Right atrium auricular region (tissue), 2 donors: ENCODE data around the gene F3. TPM values are rescaled to one million over a fixed set of nuclear protein-coding genes. Genes with fewer than 3 reads are reported as not detected.

Experiments used
- DNase-seq: peaks from one replicate; pipeline ENCODE4 v3.0.0-alpha.2; 2019; ENCODE audit warnings: low spot score
- H3K27ac ChIP-seq, 2 donors: fragments of 200-600 bp; sonication (generic); 1 replicate in 1 of 2; 2 replicates in 1 of 2; pipeline ENCODE4 v1.5.1; 2016 to 2019
- H3K27me3 ChIP-seq, 2 donors: fragments of 200-600 bp; sonication (generic); one replicate each; pipeline versions ENCODE4 v1.5.1 to v1.6.0; 2017 to 2019
- H3K36me3 ChIP-seq: fragments of 200-600 bp; sonication (generic); one replicate; pipeline ENCODE4 v1.5.1; 2016
- H3K4me1 ChIP-seq, 2 donors: fragments of 200-600 bp; sonication (generic); one replicate each; pipeline versions ENCODE4 v1.5.1 to v1.6.0; 2017 to 2019
- H3K4me3 ChIP-seq, 2 donors: fragments of 200-600 bp; sonication (generic); 1 replicate in 1 of 2; 2 replicates in 1 of 2; pipeline ENCODE4 v1.5.1; 2017 to 2019; ENCODE audit warnings: mild to moderate bottlenecking in 1 of 2, moderate library complexity in 1 of 2
- H3K9me3 ChIP-seq, 2 donors: fragments of 200-600 bp; sonication (generic); one replicate each; pipeline ENCODE4 v1.5.1; 2019
- CTCF ChIP-seq, 2 donors: fragments of 200-600 bp; sonication (generic); IDR thresholded peaks; one replicate each; pipeline ENCODE4 v1.5.1; 2019; ENCODE audit warnings: antibody characterized with exemption in 2 of 2
- total RNA-seq, 2 donors: library from RNA; depleted of rRNA; stranded (reverse); fragments of >200 nt; gene quantifications; one replicate each; pipeline ENCODE4 v1.1.0, GENCODE V29; 2016

The F3 gene
- total RNA-seq, 2 donors from 2014 or later: 25.6 to 29.5 TPM

DNA sequence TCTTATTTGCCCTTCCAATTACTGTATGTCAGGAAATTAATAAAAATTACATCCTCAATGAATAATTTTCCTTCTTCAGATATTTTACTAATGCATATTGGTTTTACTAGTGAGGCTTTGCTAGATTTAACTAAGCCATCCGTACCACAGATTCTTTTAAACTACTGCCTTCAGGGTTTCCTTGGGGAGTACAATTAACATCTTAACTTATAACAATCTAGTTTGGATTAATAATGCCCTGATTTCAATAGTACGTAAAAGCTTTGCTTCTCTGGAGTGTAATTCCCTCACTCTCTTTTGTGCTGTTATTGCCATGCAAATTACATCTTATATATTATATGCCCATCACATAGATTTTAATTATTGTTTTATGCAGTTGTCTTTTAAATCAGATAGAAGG lies 24.3 kb upstream of the F3 start:
- H3K27me3 ChIP-seq: no peaks in the 10 kb centered on the region

GRCh38 chr1:94562519-94563260 lies 21.1 kb upstream of the F3 start:
- H3K36me3 ChIP-seq: no peaks in the 10 kb centered on the region
- no peak for TF ChIP-seq CTCF (IDR thresholded peaks at IDR 0.05)
- H3K27me3 ChIP-seq: no peaks in the 10 kb centered on the region
- no peak overlapping the region for H3K4me3 ChIP-seq
- H3K4me1 ChIP-seq: no peaks in the 10 kb centered on the region
- no peak overlapping the region for H3K27ac ChIP-seq
- no peak for DNase-seq
- H3K9me3 ChIP-seq: no peaks in the 10 kb centered on the region

More for the DNA sequence above, 24.3 kb upstream of the F3 start:
- no peak for DNase-seq
- Histone ChIP-seq H3K27ac (no peak overlapping the region), H3K4me1 (no peaks in the 10 kb centered on the region), H3K4me3 (no peak overlapping the region), H3K9me3 (no peaks in the 10 kb centered on the region), H3K36me3 (no peaks in the 10 kb centered on the region)
- no peak for TF ChIP-seq CTCF (IDR thresholded peaks at IDR 0.05)

- DNase-seq: no peak
- Histone ChIP-seq H3K4me1 (no peaks in the 10 kb centered on the region), H3K27ac (no peak overlapping the region), H3K27me3 (no peaks in the 10 kb centered on the region), H3K9me3 (no peaks in the 10 kb centered on the region), H3K4me3 (no peak overlapping the region), H3K36me3 (no peaks in the 10 kb centered on the region)
- no peak for TF ChIP-seq CTCF (IDR thresholded peaks at IDR 0.05)
These were observed 18.8 kb upstream of the F3 start for GRCh38 chr1:94560333-94560732.

GRCh38 chr1:94559921-94560320 lies 18.4 kb upstream of the F3 start:
- no peak overlapping the region for H3K4me3 ChIP-seq

DNA sequence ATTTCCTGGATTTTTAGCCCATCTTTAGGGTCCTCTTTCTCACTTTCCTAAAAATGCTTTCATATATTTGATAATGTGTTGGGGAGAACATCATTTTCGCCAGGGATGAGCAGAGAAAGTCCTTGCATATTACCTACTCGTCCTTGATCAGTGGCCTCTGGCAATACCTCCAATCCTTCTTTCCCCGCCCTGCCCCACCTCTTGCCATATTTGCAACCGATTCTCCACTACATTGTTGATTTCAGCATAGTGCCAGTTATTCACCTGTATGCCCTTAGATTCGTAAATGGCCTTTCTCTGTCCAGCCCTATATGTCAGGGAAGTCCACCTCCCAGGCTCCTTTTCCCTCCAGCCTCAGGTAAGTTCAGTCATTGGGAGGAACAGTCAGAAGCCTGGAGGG lies 13.5 kb upstream of the F3 start:
- Histone ChIP-seq H3K4me1 (peaks cover 0 to 11% of the 10 kb centered on the region in 2 donors), H3K9me3 (no peaks in the 10 kb centered on the region), H3K4me3 (no peak overlapping the region), H3K36me3 (no peaks in the 10 kb centered on the region), H3K27ac (no peak overlapping the region), H3K27me3 (no peaks in the 10 kb centered on the region)
- DNase-seq: no peak
- TF ChIP-seq CTCF (IDR thresholded peaks at IDR 0.05): no peak

More at GRCh38 chr1:94559921-94560320, 18.4 kb upstream of the F3 start:
- no peaks in the 10 kb centered on the region for H3K36me3 ChIP-seq
- H3K9me3 ChIP-seq: no peaks in the 10 kb centered on the region
- H3K4me1 ChIP-seq: no peaks in the 10 kb centered on the region
- H3K27ac ChIP-seq: no peak overlapping the region
- no peak for DNase-seq
- H3K27me3 ChIP-seq: no peaks in the 10 kb centered on the region
- TF ChIP-seq CTCF (IDR thresholded peaks at IDR 0.05): no peak

GRCh38 chr1:94554580-94554979 lies 13.0 kb upstream of the F3 start:
- Histone ChIP-seq H3K27me3 (no peaks in the 10 kb centered on the region), H3K4me1 (peaks cover 0 to 11% of the 10 kb centered on the region in 2 donors), H3K27ac (no peak overlapping the region), H3K9me3 (no peaks in the 10 kb centered on the region), H3K36me3 (no peaks in the 10 kb centered on the region), H3K4me3 (no peak overlapping the region)
- DNase-seq: no peak
- no peak for TF ChIP-seq CTCF (IDR thresholded peaks at IDR 0.05)
